ENCODE data around the gene HTR3B.
A peak's percentile ranks its signal among the peaks of the same experiment; 100 is the strongest.

Gene HTR3B

DNA sequence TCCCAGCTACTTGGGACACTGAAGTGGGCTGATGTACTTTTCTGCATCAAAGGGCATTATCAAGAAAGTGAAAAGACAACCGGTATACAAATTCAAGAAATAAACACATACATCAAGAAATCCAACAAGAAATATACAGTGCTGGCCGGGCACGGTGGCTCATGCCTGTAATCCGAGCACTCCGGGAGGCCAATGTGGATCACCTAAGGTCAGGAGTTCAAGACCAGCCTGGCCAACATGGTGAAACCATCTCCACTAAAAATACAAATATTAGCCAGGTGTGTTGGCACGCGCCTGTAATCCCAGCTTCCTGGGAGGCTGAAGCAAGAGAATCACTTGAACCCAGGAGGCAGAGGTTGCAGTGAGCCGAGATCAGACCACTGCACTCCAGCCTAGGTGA is 38.7 kb upstream of the HTR3B start:
- in situ Hi-C loops (cut with HindIII; ENCODE audit: low sequenced_read_pairs), result no loop called here
- DNase-seq (ENCODE audit: low read depth), result no peak

DNA sequence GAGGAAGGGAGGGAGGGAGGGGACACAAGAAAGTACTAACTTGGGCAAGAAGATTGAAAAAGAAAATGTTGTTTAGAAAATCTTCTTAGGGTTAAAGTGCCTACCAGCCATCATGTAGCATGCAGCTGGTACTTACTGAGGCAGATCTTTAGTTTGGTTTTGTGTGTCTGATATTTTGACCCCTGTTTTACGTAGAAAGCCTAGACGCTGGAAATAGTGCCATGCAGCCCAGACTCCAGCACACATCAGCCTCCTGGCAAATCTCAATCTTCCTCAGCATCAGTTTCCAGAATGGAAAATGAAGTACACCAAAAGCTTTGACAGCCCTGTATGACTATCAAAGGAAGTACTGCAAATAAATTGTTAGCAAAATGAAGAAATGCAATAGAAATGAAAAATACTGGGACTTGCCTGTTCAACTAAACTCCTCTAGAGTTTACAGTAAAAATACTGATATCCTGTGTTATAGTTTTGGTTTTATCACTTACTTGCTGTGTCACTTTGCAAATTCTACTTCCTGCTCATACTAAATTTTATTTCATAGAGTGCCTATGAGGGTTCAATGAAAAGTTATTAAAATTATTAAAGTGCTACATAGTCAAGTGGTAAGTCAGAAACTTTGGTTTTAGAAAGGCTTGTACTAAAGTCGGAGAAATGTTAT is 36.6 kb upstream of the HTR3B start:
- H3K4me3 ChIP-seq (ENCODE audit: low read depth, low read length), result no peak overlapping the region
- in situ Hi-C loops (cut with HindIII; ENCODE audit: low sequenced_read_pairs), result no loop called here
- TF ChIP-seq, protein P1, sequence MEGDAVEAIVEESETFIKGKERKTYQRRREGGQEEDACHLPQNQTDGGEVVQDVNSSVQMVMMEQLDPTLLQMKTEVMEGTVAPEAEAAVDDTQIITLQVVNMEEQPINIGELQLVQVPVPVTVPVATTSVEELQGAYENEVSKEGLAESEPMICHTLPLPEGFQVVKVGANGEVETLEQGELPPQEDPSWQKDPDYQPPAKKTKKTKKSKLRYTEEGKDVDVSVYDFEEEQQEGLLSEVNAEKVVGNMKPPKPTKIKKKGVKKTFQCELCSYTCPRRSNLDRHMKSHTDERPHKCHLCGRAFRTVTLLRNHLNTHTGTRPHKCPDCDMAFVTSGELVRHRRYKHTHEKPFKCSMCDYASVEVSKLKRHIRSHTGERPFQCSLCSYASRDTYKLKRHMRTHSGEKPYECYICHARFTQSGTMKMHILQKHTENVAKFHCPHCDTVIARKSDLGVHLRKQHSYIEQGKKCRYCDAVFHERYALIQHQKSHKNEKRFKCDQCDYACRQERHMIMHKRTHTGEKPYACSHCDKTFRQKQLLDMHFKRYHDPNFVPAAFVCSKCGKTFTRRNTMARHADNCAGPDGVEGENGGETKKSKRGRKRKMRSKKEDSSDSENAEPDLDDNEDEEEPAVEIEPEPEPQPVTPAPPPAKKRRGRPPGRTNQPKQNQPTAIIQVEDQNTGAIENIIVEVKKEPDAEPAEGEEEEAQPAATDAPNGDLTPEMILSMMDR (IDR thresholded peaks at IDR 0.05; ENCODE audit: low read depth, low read length, missing control alignments), result no peak
- no peak for DNase-seq (ENCODE audit: low read depth)

More for the DNA sequence above, 38.7 kb upstream of the HTR3B start:
- TF ChIP-seq, protein P1 (IDR thresholded peaks at IDR 0.05; ENCODE audit: low read depth, low read length, missing control alignments), result no peak
- no peak overlapping the region for H3K4me3 ChIP-seq (ENCODE audit: low read depth, low read length)

DNA sequence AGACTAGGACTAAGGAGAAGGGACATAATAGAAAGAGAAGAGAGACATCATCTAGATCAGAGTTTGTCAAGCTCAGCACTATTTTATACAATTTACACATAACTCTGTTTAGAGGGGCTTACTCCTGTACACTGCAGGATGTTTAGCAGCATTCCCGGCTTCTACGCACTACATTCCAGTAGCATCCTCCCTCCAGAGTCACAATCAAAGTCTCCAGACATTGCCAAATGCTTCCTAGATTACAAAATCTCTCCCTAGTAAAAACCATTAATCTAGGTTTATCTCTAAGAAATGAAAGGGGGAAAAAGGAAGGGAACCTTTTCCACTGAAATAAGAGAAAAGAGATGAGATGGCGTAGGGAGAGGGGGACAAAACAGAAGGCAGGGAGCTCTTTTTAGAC is 33.3 kb upstream of the HTR3B start:
- no peak for DNase-seq (ENCODE audit: low read depth)
- in situ Hi-C loops (cut with HindIII; ENCODE audit: low sequenced_read_pairs), result no loop called here
- no peak overlapping the region for H3K4me3 ChIP-seq (ENCODE audit: low read depth, low read length)
- TF ChIP-seq, protein P1 (IDR thresholded peaks at IDR 0.05; ENCODE audit: low read depth, low read length, missing control alignments), result no peak

DNA sequence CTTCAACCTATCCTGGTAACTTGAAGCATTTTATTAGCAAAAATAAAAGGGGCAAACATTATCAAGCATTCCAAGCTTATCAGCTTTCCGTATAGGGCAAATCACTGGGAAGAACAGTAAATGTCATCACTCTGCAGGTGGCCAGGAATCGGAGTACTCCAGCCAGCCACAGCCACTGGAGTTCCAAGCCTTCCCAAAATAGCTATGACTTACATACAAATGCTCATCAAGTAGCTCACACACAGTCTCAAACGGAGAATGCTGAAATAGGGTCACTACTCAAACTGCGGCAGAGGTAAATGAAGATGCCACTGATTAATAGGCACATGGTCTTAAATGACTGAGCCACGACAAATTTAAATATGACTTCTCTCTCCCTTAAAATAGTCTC is 31.4 kb upstream of the HTR3B start:
- in situ Hi-C loops (cut with HindIII; ENCODE audit: low sequenced_read_pairs), result no loop called here
- TF ChIP-seq, protein P1 (IDR thresholded peaks at IDR 0.05; ENCODE audit: low read depth, low read length, missing control alignments), result no peak
- no peak for DNase-seq (ENCODE audit: low read depth)
- H3K4me3 ChIP-seq (ENCODE audit: low read depth, low read length), result no peak overlapping the region

DNA sequence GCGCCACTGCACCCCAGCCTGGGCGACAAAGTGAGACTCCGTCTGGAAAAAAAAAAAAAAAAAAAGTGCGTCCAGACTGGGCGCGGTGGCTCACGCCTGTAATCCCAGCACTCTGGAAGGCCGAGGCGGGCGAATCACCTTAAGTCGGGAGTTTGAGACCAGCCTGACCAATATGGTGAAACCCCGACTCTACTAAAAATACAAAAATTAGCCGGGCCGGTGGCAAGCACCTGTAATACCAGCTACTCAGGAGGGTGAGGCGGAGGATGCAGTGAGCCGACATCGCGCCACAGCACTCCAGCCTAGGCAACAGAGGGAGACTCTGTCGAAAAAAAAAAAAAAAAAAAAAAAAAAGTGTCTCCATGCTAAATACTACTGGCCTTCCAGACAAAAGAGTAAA is 30.5 kb upstream of the HTR3B start:
- H3K4me3 ChIP-seq (ENCODE audit: low read depth, low read length), result peak overlapping the region; percentile 79
- in situ Hi-C loops (cut with HindIII; ENCODE audit: low sequenced_read_pairs), result no loop called here
- DNase-seq (ENCODE audit: low read depth), result no peak
- TF ChIP-seq, protein P1 (IDR thresholded peaks at IDR 0.05; ENCODE audit: low read depth, low read length, missing control alignments), result no peak

DNA sequence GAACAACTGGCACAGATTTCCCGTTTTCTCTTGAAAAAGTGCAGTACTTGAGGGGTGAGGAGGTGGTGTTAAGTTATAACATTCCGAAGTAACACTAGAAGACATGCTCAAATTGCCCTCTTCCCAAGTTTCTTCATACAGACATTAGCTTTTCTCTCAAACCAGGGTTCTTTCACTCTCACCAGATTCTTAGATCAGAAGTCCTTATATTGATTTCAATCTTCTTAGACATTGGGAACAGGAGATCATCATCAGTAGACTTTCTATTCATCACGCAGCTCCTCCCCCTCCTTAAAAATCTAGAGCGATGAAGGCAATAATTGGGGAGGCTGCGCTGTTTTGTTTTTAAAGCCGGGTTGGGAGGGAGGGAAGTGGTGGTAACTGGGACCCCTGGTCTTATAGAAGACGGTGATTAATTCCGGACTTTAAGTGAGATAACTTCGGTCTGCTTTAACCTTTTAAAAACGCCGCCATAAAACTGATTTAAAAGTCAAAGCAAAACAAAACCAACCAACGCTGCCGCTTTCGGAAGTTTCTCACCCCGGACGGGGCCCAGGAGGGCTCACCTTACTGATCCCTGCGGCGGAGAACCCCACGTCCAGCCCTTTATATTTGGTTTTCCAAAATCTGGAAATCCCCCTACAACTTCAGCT is 29.9 kb upstream of the HTR3B start:
- DNase-seq (ENCODE audit: low read depth), result no peak
- in situ Hi-C loops (cut with HindIII; ENCODE audit: low sequenced_read_pairs), result no loop called here
- TF ChIP-seq, protein P1 (IDR thresholded peaks at IDR 0.05; ENCODE audit: low read depth, low read length, missing control alignments), result no peak
- peak overlapping the region; percentile 79 for H3K4me3 ChIP-seq (ENCODE audit: low read depth, low read length)

Data from astrocyte of the cerebellum (primary cell).